OCI-LY1 (cell line): ENCODE measurements around the gene MRTFA.

Experiments
- H2AFZ ChIP-seq: fragments of 200-600 bp; sonication (generic), shearing (Covaris generic); 2 replicates; pipeline ENCODE4 v1.6.0; 2014; ENCODE audit warnings: antibody characterized with exemption, mild to moderate bottlenecking, low read length
- H3F3A ChIP-seq: fragments of 200-600 bp; sonication (generic), shearing (Covaris generic); 2 replicates; pipeline ENCODE4 v1.6.0; 2014; ENCODE audit warnings: mild to moderate bottlenecking, antibody characterized with exemption, low read length, moderate library complexity; ENCODE audit not compliant: insufficient read depth
- H3K27ac ChIP-seq: fragments of 200-600 bp; sonication (generic); 2 replicates; pipeline ENCODE4 v1.5.1; 2014; ENCODE audit warnings: low read length, mixed run types, mild to moderate bottlenecking, low read depth; ENCODE audit not compliant: poor library complexity, severe bottlenecking
- H3K27me3 ChIP-seq: fragments of 200-600 bp; sonication (generic); 2 replicates; pipeline ENCODE4 v1.6.0; 2014; ENCODE audit warnings: antibody characterized with exemption, mild to moderate bottlenecking, low read length, moderate library complexity; ENCODE audit not compliant: insufficient read depth
- H3K36me3 ChIP-seq: fragments of 200-600 bp; sonication (generic); 2 replicates; pipeline ENCODE4 v1.6.1; 2014; ENCODE audit warnings: mild to moderate bottlenecking, antibody characterized with exemption, low read length, moderate library complexity, mixed read lengths; ENCODE audit not compliant: insufficient read depth
- H3K4me1 ChIP-seq: fragments of 200-600 bp; sonication (generic); 2 replicates; pipeline ENCODE4 v1.5.1; 2014; ENCODE audit warnings: mild to moderate bottlenecking, low read length, moderate library complexity; ENCODE audit not compliant: insufficient read depth, severe bottlenecking
- H3K4me2 ChIP-seq: fragments of 200-600 bp; sonication (generic), shearing (Covaris generic); 2 replicates; pipeline ENCODE4 v1.6.1; 2014; ENCODE audit warnings: low read length
- H3K4me3 ChIP-seq: fragments of 200-600 bp; sonication (generic); 2 replicates; pipeline ENCODE4 v1.5.1; 2014; ENCODE audit warnings: low read length, low read depth, mild to moderate bottlenecking, mixed read lengths; ENCODE audit not compliant: poor library complexity, severe bottlenecking
- H3K79me2 ChIP-seq: fragments of 200-600 bp; shearing (Covaris generic); 2 replicates; pipeline ENCODE4 v1.6.1; 2016; ENCODE audit warnings: mixed run types, low read length, mixed read lengths; ENCODE audit not compliant: insufficient read depth
- H3K9ac ChIP-seq: fragments of 200-600 bp; sonication (generic), shearing (Covaris generic); 2 replicates; pipeline ENCODE4 v1.6.1; 2014; ENCODE audit warnings: mild to moderate bottlenecking, low read length, mixed read lengths
- H3K9me2 ChIP-seq: fragments of 200-600 bp; sonication (generic), shearing (Covaris generic); 2 replicates; pipeline ENCODE4 v1.6.1; 2014; ENCODE audit warnings: low read depth, mild to moderate bottlenecking, low read length, mixed read lengths
- H3K9me3 ChIP-seq: fragments of 200-600 bp; shearing (Covaris generic); 2 replicates; pipeline ENCODE4 v1.6.1; 2014; ENCODE audit warnings: low read length, mixed read lengths
- H4K20me1 ChIP-seq: fragments of 200-600 bp; sonication (generic), shearing (Covaris generic); 2 replicates; pipeline ENCODE4 v1.6.0; 2016; ENCODE audit warnings: mild to moderate bottlenecking, low read length; ENCODE audit not compliant: insufficient read depth
- CTCF ChIP-seq: fragments of 200-600 bp; sonication (generic), shearing (Covaris generic); IDR thresholded peaks from 2 replicates; pipeline ENCODE4 v1.5.1; 2017; ENCODE audit warnings: mild to moderate bottlenecking, antibody characterized with exemption, low read length, moderate library complexity, mixed read lengths
- EZH2 ChIP-seq: fragments of 200-600 bp; sonication (generic), shearing (Covaris generic); IDR thresholded peaks from 2 replicates; pipeline ENCODE4 v1.8.0; 2017; ENCODE audit warnings: borderline replicate concordance, mixed run types, mild to moderate bottlenecking, antibody characterized with exemption, low read length, moderate library complexity, mixed read lengths

MRTFA gene

GRCh38 chr22:40395607-40396006 lies 240.9 kb downstream of the MRTFA start:
- Histone ChIP-seq H4K20me1 (no peaks in the 10 kb centered on the region), H2AFZ (no peak overlapping the region), H3K27me3 (no peaks in the 10 kb centered on the region), H3F3A (peaks cover 3% of the 10 kb centered on the region; the same call in 1 of the 2 replicates), H3K4me1 (peaks cover 50% of the 10 kb centered on the region), H3K27ac (peak overlapping the region; percentile 30), H3K9ac (no peak overlapping the region), H3K79me2 (peaks cover 6% of the 10 kb centered on the region; the same call in 1 of the 2 replicates), H3K36me3 (peaks cover 22% of the 10 kb centered on the region; the same call in 1 of the 2 replicates), H3K4me2 (no peak overlapping the region), H3K9me3 (no peaks in the 10 kb centered on the region), H3K9me2 (no peaks in the 10 kb centered on the region), H3K4me3 (no peak overlapping the region)
- TF ChIP-seq EZH2 (no peak), CTCF (no peak)

- no peaks in the 10 kb centered on the region for H4K20me1 ChIP-seq
- H3K4me1 ChIP-seq: peaks cover 40% of the 10 kb centered on the region
- no peaks in the 10 kb centered on the region for H3K27me3 ChIP-seq
- H3K4me3 ChIP-seq: no peak overlapping the region
- no peaks in the 10 kb centered on the region for H3K9me2 ChIP-seq
- TF ChIP-seq EZH2 (no peak), CTCF (no peak)
- H3F3A ChIP-seq: no peaks in the 10 kb centered on the region; the same call in 1 of the 2 replicates
- H3K9ac ChIP-seq: no peak overlapping the region
- H3K36me3 ChIP-seq: peaks cover 25% of the 10 kb centered on the region; the same call in 1 of the 2 replicates
- peak overlapping the region; percentile 4 for H3K27ac ChIP-seq
- H3K79me2 ChIP-seq: peaks cover 6% of the 10 kb centered on the region; the same call in 1 of the 2 replicates
- H2AFZ ChIP-seq: no peak overlapping the region
- H3K9me3 ChIP-seq: no peaks in the 10 kb centered on the region
- H3K4me2 ChIP-seq: no peak overlapping the region
Observed at GRCh38 chr22:40394607-40395006, 241.9 kb downstream of the MRTFA start.

- H3K4me3 ChIP-seq: no peak overlapping the region
- no peak overlapping the region for H3K27ac ChIP-seq
- H3K9me3 ChIP-seq: no peaks in the 10 kb centered on the region
- no peaks in the 10 kb centered on the region; the same call in 1 of the 2 replicates for H3F3A ChIP-seq
- no peaks in the 10 kb centered on the region for H3K27me3 ChIP-seq
- H3K9me2 ChIP-seq: no peaks in the 10 kb centered on the region
- H3K9ac ChIP-seq: no peak overlapping the region
- H2AFZ ChIP-seq: no peak overlapping the region
- H4K20me1 ChIP-seq: no peaks in the 10 kb centered on the region
- peaks cover 35% of the 10 kb centered on the region; the same call in 1 of the 2 replicates for H3K36me3 ChIP-seq
- no peak for TF ChIP-seq CTCF
- no peak for TF ChIP-seq EZH2
- peaks cover 24% of the 10 kb centered on the region for H3K4me1 ChIP-seq
- peaks cover 9% of the 10 kb centered on the region for H3K79me2 ChIP-seq
- no peak overlapping the region for H3K4me2 ChIP-seq
Observed at GRCh38 chr22:40392618-40393017, 243.9 kb downstream of the MRTFA start.
